ENCODE data around the gene DNAJC11.
A peak's percentile ranks its signal among the peaks of the same experiment; 100 is the strongest.
"Not testable (repeated sequence)": the region's sequence is repeated elsewhere in the genome, so short reads cannot be mapped to it uniquely, and the experiment has no call there.

DNAJC11 gene, protein sequence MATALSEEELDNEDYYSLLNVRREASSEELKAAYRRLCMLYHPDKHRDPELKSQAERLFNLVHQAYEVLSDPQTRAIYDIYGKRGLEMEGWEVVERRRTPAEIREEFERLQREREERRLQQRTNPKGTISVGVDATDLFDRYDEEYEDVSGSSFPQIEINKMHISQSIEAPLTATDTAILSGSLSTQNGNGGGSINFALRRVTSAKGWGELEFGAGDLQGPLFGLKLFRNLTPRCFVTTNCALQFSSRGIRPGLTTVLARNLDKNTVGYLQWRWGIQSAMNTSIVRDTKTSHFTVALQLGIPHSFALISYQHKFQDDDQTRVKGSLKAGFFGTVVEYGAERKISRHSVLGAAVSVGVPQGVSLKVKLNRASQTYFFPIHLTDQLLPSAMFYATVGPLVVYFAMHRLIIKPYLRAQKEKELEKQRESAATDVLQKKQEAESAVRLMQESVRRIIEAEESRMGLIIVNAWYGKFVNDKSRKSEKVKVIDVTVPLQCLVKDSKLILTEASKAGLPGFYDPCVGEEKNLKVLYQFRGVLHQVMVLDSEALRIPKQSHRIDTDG

DNA sequence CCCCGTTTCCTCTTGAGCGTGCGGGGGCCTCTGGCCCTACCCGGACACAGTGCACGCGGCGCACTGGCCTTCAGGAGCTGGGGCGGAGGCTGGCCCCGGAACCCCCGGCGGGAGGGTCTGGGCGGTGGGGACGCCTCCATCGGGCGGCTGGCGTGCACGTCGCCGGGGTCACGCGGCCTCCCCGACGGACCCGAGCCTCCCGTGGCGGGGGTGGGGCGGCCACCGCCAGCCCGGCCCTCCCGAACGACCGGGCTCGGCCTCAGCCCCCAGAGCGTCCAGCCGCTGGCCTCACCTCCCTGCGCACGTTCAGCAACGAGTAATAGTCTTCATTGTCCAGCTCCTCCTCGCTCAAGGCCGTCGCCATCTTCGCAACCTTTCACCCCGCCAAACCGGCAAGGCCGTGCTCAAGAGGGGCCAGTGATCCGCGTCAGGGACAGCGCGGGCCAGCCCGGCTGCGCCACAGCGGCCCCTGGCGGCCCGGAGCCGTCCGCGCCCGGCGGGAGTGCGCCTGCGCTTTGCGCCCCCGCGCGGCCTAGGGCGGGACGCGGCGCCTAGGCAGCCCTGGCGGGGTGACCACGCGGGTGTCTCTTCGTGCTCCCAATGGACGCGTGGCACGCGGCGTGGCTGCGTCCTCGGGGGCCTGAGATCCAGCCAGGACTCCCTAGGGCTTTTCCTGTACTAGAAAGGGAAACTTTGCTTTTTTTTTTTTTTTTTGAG, at the start of gene DNAJC11:
TSS of gene DNAJC11 (minus strand) at position 380 of the 717 bp plus-strand sequence. CDS start at position 364, 16 bp downstream.
- DNase-seq: peak; percentile 35 to 91 (median 81)

DNA sequence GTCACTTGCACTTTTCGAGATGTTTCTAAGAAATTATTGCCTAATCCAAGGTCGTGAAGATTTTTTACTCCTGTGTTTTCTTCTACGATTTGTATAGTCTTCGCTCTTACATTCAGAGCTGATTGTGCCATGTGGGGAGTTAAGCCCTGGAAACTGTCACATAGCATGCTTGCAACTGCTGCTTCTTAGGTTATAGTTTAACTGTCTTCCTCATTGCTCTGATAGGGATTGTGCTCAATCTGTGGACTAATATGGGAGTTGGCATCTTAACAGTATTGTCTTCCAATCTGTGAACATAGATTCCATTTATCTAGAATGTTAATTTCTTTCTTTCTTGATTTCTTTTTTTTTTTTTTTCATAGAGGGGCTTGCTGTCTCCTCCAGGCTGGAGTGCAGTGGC, 48.9 kb upstream of the DNAJC11 start:
- DNase-seq: no peak

DNA sequence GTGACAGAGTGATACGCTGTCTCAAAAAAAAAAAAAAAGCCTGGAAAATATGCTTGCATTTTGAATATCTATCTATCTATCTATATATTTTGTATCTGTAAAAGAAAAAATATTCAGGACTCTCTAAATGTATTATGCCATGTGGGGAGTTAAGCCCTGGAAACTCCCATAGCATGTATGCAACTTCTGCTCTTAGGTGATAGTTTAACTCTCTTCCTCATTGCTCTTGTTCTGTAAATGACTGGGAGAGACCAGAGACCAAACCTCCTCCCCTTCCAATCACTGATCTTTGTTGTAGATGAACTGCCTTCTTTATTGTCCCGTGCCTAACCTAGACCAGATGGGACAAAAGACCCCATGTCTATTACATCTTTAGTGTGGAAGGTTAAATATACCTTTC, 46.1 kb upstream of the DNAJC11 start:
- DNase-seq: no peak

DNA sequence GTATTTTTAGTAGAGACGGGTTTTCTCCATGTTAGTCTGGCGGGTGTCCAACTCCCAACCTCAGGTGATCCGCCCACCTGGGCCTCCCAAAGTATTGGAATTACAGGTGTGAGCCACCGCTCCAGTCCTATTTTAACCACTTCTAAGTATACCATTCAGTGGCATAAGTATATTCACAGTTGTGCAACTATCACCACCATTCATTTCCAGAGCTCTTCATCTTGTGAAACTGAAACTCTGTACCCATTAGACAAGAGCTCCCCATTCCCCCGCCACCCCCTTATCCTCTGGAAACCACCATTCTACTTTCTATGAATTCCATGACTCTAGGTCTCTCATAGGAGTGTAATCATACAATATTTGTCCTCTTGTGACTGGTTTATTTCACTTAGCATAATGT, 43.5 kb upstream of the DNAJC11 start:
- no peak for DNase-seq

DNA sequence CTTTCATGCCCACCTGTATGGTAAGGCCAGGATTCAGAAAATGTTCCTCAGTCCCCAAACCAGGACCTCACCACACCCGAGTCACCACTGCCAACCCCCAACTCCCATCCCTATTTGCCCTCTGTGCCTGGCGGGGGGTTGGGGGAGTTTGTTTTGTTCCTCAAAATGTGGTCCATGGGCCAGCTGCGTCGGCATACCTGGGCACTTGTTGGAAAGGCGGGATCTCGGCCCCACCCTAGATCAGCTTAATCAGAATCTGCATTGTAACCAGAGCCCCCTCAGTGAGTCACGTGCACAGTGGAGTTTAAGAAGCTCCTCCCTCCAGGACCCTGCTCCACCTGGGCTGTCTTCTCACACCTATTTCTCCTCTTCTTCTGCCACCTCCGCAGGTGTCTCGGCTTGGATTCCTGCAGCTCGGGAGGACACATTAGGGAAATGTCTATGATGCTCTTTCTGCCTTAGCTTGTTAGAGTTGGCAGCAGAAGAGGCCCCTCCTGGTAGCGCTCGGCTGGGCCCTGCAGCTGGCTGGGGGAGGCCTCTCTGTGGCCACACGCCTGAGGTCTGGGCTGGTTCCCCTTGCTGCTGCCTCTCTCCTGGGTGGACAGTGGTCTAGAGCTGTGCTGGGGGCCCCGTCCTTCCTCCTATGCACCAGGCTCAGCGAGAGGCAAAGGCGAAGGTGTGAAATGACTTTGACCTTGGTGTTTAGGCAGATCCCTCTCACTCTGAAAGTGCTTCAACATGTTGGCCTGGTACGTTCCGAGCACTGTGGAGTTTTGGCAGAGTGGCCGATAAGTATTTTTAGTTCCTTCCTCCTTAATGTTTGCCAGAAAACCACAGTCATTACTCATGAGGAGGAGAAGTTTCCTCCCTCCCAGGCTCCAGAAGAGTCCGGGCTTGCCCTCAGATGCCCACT, 41.8 kb upstream of the DNAJC11 start:
- peak in 18 of 56 donors; percentile 2 to 46 (median 8) for DNase-seq

DNA sequence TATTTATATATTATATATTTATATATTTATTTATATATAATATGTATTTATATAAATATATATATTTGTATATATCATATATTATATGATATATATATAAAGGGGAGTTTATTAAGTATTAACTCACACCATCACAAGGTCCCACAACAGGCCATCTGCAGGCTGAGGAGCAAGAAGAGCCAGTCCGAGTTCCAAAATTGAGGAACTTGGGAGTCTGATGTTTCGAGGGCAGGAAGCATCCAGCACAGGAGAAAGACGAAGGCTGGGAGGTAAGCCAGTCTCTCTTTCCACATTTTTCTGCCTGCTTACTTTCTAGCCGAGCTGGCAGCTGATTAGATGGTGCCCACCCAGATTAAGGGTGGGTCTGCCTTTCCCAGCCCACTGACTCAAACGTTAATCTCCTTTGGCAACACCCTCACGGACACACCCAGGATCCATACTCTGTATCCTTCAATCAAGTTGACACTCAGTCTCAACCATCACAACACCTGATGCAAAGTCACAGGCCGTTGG, 41.1 kb upstream of the DNAJC11 start:
- DNase-seq: not testable (repeated sequence)

DNA sequence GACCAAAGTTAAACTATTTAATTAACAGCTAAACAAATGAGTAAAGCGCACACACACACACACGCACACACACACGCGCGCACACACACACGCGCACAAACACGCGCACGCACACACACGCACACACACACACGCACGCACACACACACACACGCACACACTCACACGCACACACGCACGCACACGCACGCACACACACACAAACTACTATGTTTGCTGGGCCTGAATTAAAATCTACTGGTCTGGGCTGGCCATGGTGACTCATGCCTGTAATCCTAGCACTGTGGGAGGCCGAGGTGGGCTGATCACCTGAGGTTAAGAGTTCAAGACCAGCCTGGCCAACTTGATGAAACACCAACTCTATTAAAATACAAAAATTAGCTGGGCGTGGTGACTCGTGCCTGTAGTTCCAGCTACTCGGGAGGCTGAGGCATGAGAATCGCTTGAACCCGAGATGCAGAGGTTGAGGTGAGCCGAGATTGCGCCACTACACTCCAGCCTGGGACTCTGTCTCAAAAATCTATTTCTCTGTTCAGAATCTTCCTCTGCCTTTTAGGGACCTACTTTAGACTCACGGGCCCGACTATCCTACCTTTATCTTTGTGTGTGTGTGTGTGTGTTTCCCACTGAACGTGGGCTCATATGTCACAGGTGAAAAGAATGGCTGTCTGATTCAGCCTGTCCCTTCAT, 37.5 kb upstream of the DNAJC11 start:
- DNase-seq: no peak

DNA sequence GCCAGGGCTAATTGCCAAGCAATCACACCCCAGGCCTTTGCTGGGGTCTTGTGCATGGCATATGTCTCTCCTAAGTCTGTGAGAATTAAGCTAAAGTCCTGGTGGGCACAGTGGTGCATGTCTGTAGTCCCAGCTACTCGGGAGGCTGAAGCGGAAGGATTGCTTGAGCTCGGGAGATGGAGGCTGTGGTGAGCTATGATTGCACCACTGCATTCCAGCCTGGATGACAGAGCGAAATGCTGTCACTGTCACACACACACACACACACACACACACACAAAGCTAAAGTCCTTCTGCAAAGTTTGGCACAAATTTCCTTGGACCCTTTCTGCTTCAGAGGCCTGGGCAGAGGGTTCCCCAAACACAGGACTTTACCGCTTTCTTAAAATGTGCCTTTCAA, 31.3 kb upstream of the DNAJC11 start:
- no peak for DNase-seq

DNA sequence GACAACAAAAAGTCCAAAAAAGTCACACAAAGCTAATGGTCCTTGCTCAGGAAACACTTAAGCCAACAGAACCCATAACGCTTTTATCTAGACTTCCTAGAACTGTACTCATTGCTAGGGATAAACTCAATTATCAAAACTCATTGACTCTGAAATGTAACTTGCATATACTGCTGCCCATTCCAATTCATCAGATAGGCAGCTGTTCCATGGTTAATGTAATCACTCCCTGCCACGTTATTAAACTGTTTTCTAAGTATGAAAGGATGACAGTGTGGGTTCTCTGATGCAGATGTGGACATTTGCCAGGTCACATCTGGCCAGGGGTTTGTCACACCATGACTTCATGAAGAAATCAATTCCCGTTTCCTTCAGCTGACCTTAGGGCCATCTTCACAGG, 30.3 kb upstream of the DNAJC11 start:
- no peak for DNase-seq

DNA sequence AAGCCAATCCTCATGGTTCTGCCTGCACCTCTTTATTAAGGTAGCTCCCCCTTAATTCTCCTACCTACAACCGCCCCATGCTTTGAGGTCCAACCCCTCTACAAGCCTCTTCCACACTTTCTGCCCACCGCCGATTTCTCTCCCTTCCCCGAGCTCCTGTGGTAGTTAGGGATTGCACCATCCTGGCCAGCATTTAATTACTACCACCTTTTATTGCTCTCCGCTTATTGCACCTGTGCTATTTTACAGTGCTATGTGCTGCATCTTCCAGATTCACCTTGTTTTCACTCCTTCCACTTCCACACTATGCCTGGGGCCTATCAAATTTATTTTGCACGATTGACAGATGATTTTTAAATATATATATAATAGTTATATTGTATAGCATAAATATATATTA, 29.3 kb upstream of the DNAJC11 start:
- no peak for DNase-seq

DNA sequence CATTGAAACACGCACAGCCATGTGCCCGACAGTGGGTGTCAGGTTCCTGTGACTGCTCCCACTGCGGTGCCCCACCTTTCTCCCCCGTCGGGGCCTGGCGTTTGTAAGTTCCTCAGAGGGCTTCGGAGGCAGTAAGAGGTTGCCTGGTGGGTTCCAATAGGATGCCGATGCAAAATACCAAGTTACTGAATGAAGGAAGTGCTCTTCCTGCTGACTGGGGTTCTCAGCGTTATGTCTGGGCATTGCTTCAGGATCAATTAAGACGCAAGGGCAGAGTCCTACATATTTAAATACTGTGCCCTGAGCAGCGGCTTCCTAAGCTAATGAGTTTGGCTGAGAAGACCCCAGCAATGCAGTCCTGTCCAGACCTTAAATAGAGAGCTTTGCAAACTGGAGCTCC, 28.9 kb upstream of the DNAJC11 start:
- DNase-seq: no peak

DNA sequence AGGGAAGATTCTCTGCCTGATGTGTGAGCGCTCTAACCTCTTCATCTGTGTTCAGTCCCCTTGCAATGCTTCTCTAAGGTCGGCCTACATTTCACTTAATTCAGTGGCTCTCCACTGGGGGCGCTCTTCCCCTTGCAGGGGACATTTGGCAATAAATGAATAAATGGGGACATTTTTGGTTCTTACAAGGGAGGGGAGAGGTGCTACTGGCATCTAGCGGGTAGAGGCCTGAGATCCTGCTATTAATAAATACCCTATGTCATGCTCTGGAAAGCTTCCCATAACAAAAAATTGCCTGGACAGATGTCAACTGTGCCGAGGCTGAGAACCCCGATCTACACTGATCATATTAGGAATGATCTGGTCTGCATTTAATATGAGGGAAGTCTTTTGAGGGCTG, 25.9 kb upstream of the DNAJC11 start:
- peak in 13 of 56 donors; percentile 1 to 53 (median 9) for DNase-seq

DNA sequence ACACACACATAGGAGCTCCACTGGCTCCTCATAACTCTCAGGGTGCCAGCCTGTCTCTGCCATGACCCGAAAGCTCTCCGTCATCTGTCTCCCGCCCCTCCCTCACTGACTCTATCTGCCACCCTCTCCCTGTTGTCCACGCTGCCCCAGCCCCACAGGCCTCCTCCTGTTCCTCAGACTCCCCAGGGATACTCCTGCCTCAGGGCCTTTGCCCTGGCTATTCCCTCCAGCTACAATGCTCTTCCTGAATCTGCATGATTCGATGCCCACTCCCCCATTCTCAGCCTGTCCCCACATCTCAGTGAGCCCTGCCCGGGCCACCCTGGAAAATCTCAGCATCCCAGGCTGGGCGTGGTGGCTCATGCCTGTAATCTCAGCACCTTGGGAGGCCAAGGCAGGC, 24.6 kb upstream of the DNAJC11 start:
- DNase-seq: no peak

DNA sequence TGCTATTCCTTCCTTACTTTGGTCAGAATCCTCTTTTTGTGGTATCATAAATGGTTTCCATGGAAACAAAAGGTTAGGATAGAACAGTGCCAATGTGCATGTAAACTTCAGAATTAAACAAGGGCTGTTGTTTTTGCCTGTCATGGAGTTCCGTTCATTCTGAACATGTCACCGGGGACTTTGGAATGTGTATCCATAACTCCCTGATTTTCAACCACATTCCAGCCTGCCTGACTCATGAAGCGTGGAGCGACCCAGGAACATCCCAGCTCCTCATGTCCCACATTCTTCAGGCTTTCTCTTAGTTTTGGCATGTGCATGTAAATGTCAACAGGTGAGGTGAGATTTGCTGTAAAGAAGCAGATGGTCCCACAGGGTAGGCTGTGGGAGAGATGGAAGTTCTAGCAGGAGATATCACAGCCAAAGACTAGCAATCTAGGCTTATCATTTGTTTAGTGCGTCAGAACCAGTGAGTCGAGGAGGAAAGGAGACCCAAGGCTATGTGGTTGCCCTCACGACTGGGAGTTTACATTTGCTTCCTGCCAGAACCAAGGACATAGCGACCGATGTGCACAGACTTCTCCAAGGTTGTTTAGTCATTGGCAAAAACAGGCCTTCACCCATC, 23.0 kb upstream of the DNAJC11 start:
- no peak for DNase-seq

DNA sequence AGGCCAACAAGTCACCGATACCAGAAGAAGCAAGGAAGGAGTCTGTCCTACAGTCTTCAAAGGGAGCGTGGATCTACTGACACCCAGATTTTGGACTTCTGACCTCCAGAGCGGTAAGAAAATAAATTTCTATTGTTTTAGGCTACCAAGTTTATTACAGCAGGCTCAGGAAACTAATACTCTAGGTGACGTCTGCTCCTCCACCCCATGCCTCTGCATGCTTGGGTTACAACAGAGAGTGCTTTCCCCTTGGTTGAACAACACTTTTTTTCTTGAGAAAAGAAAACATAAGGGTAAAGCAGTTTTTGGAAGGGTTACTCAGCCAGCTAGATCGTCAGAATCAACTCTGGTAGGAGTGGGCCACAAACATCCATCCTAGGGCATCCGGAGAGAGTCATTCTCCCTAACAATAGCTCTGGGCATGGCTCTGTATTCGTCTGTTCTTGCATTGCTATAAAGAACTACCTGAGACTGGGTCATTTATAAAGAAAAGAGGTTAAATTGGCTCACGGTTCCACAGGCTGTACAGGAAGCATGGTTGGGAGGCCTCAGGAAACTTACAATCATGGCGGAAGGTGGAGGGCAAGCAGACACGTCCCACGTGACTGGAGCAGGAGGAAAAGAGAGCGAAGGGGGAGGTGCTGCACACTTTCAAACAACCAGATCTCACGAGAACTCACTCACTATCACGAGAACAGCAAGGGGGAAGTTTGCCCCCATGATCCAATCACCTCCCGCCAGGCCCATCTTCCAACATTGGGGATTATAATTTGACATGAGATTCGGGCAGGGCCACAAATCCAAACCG, 22.2 kb upstream of the DNAJC11 start:
- DNase-seq: no peak

DNA sequence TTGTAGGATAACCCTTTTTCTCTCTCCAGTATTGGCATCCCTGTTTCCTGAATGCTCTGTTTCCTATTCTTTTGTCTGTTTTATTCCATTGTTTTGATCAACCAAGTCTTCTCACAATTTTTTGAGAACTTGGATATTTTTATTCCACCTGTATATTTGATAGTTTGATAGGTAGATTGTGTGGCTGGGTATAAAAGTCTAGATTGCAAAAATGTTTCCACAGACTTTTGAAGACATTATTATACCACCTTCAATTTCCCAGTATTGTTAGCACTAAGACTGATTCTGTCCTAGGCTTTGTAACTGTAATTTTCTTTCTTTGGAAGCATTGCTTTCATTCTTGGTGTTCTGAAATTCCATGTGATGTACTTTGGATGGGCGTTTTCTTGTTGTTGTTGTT, 9.6 kb upstream of the DNAJC11 start:
- no peak for DNase-seq

DNA sequence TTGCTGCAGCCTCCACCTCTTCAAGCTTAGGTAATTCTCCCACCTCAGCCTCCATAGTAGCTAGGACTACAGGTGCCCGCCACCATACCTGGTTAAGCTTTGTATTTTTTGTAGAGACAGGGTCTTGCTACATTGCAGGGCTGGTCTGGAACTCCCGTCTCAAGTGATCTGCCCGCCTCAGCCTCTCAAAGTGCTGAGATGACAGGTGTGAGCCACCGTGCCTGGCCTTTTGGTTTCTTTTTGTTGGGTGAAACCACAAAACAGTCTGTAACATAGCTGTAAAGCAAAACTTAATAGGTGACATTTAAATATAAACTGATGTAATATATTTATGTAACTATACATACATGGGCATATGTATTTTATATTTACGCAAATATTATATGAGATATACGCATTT, 3.1 kb upstream of the DNAJC11 start:
- no peak for DNase-seq

DNA sequence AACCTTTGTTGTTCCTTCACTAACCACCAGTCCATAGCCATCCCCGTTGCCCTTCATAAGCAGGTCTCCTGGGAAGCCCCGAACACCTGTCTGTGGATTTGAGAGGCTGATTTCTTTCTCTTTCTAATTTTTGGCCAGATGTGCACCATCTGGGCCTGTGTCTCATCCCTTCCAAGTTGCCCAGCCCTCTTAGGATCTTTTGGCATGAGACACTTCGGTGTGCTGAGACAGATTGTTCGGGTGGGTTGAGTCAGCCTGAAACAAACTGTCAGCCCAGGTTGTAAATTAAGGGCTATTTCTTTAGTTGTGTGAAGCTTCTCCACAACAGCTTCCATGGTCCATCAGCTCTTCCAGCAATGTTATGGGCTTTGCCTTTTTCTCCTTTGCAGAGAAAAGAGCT, 1.4 kb upstream of the DNAJC11 start:
- DNase-seq: no peak

DNA sequence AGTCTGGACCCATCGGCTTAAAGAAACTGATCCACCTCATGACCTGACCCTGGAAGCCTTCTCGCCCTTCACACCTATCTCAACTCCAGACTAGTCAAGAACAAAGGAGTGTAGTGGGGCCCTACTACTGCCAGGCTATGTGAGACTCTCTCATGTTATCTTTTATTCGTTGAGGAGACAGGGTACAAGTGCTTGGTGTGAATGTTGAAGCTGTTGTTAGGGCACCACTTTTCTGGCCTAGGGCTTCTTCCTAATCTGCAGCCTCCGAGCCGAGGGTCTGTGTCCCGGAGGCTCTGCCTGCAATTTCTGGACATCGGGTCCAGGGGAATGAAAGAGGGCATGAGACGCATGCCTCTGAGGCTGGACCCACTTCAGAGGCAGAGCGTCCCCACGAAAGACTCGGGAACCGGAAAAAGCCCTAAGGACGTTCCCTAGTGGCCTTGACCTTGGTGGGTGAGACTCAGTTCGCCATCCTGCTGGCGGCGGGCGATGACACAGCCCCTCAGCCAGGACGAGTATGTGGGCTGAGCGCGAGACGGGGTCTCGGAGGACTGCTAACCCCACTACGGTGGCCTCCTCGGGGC, 671 bp downstream of the DNAJC11 start:
- no peak for DNase-seq
